Measurements from ENCODE around the gene SUPT20HL2.
"Not testable (repeated sequence)": the region's sequence is repeated elsewhere in the genome, so short reads cannot be mapped to it uniquely, and the experiment has no call there.

Gene SUPT20HL2

GRCh38 chrX:24309580-24310374 is 4.1 kb downstream of the SUPT20HL2 start:
- DNase-seq (ENCODE audit: low read depth), result not testable (repeated sequence)

- not testable (repeated sequence) for DNase-seq (ENCODE audit: low read depth)
Observed at GRCh38 chrX:24308803-24309202, 5.1 kb downstream of the SUPT20HL2 start.

GRCh38 chrX:24306440-24306839 is 7.4 kb downstream of the SUPT20HL2 start:
- DNase-seq (ENCODE audit: low read depth), result no peak

- DNase-seq (ENCODE audit: low read depth), result no peak
Observed at GRCh38 chrX:24305905-24306304, 8.0 kb downstream of the SUPT20HL2 start.

- no peak for DNase-seq (ENCODE audit: low read depth)
Observed at GRCh38 chrX:24301806-24302205, 12.1 kb downstream of the SUPT20HL2 start.

GRCh38 chrX:24301060-24301459 is 12.8 kb downstream of the SUPT20HL2 start:
- no peak for DNase-seq (ENCODE audit: low read depth)

GRCh38 chrX:24298191-24298590 is 15.7 kb downstream of the SUPT20HL2 start:
- no peak for DNase-seq (ENCODE audit: low read depth)

GRCh38 chrX:24294619-24295018 is 19.2 kb downstream of the SUPT20HL2 start:
- DNase-seq (ENCODE audit: low read depth), result no peak

- no peak for DNase-seq (ENCODE audit: low read depth)
Observed at GRCh38 chrX:24293412-24293811, 20.5 kb downstream of the SUPT20HL2 start.

- DNase-seq (ENCODE audit: low read depth), result no peak
Observed at GRCh38 chrX:24292353-24292752, 21.5 kb downstream of the SUPT20HL2 start.

- DNase-seq (ENCODE audit: low read depth), result no peak
Observed at GRCh38 chrX:24285082-24285481, 28.8 kb downstream of the SUPT20HL2 start.

GRCh38 chrX:24283127-24283794 is 30.6 kb downstream of the SUPT20HL2 start:
- no peak for DNase-seq (ENCODE audit: low read depth)

- DNase-seq (ENCODE audit: low read depth), result no peak
Observed at GRCh38 chrX:24282381-24283126, 31.3 kb downstream of the SUPT20HL2 start.

GRCh38 chrX:24277405-24277804 is 36.5 kb downstream of the SUPT20HL2 start:
- no peak for DNase-seq (ENCODE audit: low read depth)

- no peak for DNase-seq (ENCODE audit: low read depth)
Observed at GRCh38 chrX:24276015-24276414, 37.9 kb downstream of the SUPT20HL2 start.

GRCh38 chrX:24271262-24271661 is 42.6 kb downstream of the SUPT20HL2 start:
- DNase-seq (ENCODE audit: low read depth), result no peak

- DNase-seq (ENCODE audit: low read depth), result no peak
Observed at GRCh38 chrX:24268786-24269185, 45.1 kb downstream of the SUPT20HL2 start.

- DNase-seq (ENCODE audit: low read depth), result no peak
Observed at GRCh38 chrX:24266996-24267395, 46.9 kb downstream of the SUPT20HL2 start.

- no peak for DNase-seq (ENCODE audit: low read depth)
Observed at GRCh38 chrX:24264383-24264782, 49.5 kb downstream of the SUPT20HL2 start.

GRCh38 chrX:24262309-24262708 is 51.6 kb downstream of the SUPT20HL2 start:
- no peak for DNase-seq (ENCODE audit: low read depth)
